Activated effector memory CD4-positive, alpha-beta T cell treated with anti-CD3 and anti-CD28 coated beads, Interleukin-2, amount 50 U/mL, for 16 hours (primary cell): Measurements from ENCODE around the gene CCNK.

Experiments used
- DNase-seq: peaks from one replicate; pipeline ENCODE4 v3.0.0-alpha.2; 2020

The CCNK gene

DNA sequence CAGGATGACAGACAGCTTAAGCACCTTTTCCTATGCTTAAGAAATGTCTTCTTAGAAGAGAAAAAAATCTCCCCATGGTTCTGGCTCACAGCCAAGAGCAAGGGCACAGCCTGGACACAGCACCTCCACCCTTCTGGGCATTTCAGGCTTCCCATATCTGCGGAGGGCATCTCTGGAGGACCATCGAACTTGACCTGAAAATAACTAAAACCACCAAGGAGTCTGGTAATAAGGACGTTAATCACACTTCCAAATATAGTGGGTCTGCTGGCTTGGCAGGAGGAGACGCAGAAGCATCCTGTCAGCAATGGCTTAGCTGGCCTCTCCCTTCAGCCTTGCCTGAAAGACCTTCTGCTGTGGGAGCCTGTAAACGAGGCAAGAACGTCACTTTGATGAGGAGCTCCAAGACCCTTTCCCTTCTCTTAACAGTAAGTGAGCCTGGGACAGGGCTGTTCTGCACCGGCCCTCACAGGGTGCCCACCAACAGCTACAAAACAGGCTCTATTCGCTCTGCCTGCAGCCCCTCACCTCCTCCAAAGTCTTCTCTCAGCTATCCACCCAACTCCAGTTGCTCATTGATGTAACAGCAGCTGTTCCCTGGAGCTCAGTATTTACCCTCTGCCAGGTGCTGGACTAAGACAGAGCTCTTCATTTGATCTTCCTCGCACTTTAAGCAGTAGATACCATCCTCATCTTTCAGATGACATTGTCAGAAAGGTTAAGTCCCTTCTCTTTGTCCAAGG is 13.7 kb upstream of the CCNK start:
- DNase-seq: no peak

DNA sequence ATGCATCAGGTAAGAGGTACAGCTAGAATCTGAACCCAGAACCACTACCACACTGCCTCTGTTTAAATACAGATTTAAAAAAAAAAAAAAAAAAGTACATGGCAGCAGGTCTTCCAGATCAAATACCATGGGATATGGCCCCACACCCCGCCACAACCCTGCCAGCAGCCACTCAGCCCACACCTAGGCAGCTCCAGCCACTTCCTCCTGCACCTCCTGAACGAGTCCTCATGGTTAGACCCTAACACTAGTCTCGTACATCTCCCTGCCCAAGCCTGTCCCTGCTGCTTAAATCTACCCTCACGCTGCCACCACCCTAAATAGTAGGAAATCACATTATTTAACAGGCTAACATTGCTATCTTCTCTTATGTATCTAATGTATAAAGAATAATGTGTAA is 13.1 kb upstream of the CCNK start:
- DNase-seq: no peak

DNA sequence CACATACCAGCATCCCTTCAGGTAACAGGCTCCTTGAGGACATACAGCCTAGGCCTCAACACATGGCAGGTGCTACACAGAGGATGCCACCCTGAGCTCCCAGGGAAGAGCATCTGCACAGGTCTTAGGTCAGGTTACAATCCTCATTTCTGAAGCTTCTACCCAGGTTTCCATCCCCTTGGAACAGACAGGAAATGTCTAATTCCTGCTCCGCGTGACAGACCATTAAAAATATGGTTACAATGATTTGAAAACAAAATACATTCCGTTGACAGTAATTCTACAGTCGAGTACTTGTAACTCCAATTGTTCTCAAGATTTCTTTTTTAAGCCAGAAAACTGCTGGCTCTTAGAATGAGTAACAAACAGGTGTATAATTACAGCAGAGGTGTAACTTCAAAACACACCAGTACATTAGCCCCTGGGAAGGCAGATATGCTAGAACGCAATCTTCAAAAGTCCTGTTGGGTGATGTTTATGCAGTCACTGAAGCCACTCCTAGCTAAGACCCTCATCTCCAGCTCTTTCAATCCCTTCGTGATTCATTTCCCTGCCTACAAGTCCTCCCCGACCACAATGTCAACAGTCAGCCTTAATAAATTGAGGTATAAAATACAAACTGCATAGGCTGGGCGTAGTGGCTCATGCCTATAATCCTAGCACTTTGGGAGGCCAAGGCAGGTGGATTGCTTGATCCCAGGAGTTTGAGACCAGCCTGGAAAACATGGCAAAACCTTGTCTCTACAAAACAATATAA is 12.2 kb upstream of the CCNK start:
- DNase-seq: no peak

DNA sequence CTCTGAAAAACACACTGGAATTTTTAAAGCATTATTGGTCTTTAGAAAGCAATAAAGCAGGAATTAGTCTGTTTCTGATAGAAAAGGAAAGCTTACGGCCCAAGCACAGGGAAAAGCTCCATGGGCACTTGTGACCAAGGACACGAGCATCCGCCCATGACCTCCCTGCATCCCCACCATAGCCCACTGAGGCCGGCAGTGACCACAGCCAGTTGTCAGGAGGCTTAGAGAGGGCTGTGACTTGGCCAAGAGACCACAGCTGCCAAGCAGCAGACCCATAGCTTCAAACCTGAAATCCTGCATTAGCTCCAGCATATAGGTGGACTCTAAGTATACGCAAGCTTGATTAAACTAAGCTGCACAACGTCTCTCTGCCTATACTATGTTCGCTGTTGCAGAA is 9.5 kb upstream of the CCNK start:
- DNase-seq: no peak

DNA sequence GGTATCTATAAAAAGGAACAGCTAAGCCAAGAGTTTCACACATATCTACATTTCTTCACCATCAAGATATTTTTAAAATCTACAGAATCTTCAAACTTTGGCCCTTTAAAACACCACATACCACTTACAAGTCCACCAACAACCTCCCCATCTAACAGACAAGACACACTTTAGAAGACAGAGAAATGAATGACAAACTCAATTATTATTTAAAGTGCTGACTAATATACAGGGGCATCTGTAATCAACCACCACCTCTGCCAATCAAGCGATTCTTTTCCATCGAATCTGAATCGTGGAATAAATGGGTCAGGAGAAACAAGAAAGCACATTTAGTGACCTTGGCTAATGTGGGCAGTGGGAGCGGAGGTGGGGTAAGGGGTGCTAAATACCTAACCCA is 8.3 kb upstream of the CCNK start:
- DNase-seq: no peak

DNA sequence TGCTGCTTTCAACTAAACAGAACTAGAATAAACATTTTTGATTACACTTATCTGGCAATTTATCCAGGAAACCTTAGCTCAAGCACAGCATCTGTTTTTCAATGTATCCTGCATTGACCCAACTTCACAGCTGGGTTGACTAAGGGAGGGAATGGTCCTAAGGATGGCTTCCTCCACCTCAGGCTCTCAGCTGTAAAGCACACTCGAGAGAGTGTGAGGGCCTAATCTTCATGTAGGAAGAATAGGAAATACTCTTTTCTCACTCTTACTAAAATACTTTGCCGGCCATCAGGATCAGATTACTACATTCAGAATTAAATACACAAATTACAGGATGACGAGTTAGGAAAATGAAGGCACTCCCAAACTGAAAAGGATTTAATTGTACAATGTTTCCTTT is 7.8 kb upstream of the CCNK start:
- no peak for DNase-seq

DNA sequence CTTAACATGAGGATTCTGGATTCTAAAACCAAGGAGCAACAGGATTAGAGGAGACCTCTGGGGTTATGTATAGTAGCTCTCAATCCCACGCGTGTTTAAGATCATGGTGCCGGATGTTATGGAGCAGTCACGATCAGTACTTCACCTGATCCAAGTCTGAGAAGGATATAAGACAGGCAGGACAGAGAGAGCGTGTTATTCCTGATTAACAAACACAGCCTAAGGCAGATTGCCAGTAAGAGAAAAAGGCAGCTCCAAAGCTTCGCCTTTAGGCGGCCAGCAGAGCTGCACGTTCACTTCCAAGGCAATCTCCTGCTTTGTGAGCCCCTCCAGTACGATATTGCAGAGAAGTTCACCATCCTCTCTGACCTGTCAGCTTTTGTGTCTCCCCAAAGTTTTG is 6.0 kb upstream of the CCNK start:
- DNase-seq: no peak

DNA sequence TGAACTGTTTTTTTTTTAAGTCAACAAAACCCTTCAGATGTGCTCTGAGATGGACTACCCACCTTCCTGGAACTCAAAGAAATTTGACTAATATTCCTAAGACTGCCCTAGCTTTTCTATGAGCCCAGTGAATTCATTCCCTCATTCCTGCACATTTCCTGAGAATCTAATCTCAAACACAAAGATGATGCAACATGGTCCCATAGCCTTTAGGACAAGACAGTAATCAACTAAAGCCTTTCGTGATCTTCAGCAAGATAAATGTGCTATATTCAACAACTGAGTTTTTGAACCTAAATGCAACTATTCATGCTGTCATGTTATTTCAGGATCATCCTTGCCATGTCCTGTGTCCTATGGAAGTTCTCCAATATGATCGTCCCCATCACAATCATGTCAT is 5.5 kb upstream of the CCNK start:
- DNase-seq: no peak

DNA sequence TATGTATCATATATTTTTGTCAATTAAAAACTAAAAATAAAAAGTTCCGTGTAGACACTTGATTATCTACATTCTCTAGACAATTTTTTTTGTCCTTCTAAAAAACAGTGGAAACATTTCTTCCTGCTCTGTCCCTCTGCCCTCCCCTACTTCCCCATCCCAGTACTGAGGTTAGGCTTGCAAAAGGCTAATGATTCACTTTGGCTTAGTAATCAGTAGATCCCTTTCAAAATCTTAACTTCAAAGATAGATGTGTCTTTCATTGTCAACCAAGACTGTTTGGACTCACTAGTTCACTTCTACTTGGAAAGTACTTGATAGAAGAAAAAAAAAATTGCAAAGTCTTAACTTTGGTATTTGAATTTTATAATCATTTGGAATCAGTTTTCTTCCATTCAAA is 4.3 kb upstream of the CCNK start:
- no peak for DNase-seq

DNA sequence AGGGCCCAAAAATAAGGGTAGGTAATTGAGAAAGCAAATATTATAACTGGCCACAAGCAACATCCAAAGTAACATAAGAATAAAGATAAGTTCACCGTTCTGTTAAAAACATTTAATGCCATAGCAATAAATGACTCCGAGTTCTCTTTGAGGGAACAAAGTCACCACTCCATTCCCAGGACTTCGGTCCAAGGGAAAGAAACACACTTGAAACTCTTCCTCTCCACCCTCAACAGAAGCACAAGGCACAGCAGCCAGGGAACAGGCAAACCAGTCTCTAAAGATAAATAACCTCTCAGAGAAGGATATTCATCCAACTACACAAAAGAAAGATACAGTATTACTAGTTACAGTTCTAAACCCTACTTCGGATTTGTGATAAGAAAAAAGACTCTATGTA is 3.1 kb upstream of the CCNK start:
- DNase-seq: no peak

DNA sequence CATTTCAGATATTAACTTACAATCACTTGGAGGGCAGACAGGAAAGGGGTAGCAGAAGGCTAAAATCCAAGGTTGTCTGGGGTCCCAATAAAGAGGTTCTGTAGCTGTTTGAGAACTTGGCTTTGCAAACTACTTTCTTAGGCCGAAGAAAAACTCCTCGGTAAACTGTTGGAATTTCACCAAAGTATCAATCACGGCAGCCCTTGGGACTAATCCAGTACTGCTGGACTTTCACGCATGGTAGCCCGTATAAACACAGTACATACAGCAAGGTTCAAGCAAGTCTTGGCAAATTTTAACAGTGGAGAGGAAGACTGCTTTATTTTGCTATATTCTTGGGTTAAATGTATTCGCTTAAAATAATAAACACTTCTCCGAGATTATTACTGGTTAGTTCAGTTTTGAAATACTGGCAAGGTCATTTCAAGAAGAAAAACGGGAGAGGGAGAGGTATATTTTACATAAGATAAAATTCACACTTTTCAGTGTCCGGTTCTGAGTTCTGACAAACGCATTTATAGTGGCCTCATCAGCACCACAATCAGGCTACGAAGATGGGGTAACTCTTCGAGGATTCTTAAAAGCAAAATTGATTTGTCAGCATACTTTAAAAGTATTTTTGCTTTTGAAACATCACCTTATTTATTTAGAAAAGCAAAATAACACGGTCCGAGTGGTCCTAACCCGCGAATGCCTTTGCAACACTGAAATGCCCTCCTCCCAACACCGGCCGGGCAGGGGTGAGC is 1.9 kb upstream of the CCNK start:
- DNase-seq: no peak

DNA sequence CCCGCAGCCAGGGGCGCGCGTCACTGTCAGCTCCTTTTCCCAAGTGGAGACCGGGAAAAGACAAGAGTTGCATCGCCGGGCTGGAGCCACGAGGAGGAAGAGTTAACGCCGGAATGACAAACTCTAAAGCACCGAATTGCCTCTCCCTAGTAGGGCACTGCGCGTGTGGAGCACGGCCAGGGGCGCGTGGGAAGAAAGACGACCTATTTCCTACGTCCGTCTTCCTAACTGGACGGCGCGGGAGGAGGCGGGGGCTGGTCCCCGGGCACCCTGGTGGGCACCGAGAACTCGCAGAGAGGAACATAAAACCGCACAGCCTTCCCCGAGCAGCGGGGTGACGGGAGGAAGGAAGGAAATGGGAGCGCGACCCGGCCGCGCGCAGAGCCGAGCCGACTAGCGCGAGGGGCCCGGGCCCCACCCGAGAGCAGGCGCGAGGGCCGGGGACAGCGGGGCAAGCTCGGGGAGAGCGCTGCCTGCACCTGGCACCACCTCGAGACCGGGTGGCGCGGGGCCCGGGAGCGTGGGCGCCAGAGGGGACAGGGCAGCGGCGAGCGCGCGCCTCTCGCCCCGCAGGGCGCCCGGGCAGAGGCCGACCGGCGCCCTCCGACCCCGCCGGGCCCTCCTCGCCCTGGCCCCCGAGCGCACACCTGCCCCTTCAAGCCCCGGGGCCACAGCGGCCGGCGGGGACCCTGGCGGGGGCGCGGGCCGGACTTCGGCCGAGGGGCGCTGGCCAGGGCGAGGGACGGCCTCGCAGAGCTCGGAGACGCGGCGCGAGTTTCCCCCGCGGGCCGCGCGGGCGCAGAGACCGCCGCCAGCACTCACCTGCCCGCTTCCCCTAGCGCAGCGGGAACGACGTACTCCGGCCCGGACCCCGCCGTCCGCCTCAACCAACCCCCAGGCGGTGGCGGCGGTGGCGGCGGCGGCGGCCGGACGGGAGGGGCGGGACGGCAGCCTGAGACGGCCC is 1.0 kb upstream of the CCNK start, which contains the start of gene SETD3:
Gene SETD3 (minus strand): TSS at position 954 of the 964 bp plus-strand sequence. CDS start 15,054 bp downstream, outside the sequence.
- DNase-seq: peak; percentile 76

DNA sequence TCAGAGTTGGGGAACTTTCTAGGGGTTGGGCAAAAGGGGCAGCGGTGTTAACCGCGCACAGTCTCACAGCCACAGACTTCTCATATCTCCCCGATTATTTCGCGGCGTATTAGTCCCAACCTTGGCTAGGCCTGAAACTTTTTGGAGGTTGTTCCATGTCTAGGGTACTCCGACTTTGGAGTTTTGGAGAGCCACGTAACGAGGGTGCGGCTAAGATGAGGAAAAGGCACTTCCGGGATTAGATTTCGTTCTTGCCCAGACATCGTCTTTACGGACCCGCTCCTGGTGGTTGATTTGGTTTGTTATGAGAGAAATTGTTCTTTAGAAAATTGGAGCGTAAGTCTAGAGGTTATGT is 513 bp downstream of the CCNK start:
- no peak for DNase-seq

DNA sequence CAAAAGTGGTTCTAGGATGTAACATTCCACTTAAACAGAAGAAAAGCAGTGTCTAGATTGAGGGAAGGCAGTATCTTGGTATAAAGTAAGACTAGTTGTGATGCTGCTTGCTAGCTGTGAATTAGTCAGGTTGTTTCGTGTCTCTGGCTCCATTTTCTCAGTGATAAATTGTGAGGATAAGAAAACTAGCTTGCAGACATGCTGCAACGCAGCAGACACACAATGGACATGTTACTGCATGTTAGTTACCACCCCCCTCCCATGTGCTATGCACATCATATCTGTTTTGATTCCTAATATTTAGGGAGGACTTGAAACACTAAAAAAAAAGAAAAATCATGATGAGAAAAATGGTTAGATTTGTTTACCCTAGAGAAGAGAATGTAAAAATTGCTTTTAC is 2.9 kb downstream of the CCNK start:
- DNase-seq: no peak

DNA sequence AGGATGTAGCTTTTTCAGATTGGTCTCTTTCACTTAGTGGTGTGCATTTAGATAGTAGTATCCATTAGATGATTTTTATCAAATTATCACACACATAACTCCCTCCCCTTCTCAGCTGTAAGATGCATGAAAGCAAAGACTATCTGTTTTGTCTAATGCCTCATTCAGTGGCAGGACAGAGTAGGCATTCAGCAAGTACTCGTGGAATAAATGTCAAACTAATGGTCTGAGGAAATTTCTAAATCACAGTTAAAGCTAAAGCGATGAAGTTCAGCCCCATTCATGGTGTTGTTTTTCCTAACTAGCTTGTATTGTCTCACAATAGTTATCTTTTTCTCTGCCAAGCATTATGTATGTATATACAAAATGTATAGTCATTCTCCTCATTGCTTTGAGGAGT is 16.1 kb downstream of the CCNK start:
- no peak for DNase-seq

DNA sequence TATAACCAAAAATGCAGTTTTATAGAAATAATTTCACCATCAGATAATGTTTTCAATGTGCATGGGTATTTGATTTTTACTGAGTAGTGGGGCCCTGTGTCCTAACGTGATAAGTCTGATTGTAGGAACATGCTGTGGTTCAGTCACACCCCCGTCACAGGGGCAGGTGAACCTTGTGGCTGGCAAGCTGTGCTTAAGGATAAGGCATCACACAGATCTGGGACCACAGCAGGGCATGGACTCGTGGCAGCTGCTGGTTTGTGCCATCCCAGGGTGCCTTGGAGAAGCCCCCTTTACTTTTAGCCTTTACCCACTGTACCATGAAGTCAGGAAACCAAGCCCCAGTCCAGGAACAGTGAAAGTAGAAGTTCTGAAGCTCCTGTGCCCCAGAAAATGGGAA is 16.7 kb downstream of the CCNK start:
- no peak for DNase-seq

DNA sequence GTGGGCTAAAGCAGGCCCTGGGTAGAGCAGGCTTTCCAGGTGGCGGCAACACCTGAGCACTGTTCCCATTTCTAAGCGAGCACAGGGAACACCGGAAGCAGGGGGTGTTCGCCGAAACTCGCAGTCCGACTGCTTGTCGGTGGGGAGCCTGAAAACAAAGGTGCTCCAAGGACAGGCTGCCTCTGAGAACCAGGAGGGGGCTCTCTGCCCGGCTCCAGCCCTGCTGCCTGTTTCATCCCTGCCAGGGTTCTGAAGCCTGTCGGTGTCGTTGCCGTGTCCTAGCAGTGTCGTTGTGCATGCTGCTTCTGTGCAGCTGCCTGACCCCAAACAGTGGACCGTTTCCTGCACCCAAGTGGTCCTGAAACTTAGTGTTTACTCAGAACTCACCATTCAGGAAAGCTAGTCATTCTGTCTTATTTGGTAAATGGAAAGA is 21.8 kb downstream of the CCNK start:
- no peak for DNase-seq

DNA sequence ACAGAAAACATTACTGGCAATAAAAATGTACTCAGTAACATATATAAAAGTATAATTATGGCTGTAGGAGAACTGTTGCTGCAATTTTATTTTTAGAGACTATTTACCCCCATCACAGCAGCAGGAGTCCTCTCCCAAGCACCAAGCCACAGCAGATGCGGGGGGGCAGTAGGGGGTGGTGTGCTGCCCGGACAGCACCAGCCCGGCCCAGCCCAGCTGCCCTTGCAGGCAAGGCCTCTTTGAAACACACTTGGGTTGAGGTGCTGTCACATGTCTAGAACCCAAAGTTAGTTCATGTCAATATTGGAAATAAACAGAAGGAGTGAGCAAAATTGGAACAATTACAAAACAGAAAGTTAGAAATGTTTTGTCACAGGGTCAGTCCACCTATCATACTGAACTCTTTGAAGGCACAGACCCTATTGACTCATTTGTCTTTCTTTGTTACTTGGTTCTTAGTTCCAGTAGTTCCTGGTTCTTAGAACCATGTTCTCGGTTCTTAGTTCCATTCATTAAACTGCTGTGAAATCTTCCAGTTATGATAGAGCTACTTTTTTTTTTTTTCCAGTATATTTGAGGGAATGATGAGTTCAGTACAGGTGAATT is 22.7 kb downstream of the CCNK start:
- no peak for DNase-seq

DNA sequence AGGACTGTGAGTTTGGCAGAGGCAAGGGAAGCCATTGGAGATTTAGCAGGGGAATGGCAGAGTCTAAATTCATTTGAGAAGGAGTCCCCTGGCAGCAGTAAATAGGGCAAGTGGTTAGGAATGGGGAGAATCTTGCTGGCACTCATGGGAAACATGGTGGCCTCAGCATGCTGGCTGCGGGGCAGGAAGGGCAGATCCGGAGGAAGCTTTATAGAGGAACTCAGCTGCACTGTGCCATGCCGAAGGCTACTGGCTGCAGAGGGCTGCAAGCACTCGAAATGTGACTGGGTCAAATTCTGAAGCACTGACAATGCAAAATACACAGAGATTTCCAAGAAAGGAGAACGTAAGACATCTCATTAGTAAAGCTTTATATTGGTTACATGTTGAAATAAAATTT is 23.9 kb downstream of the CCNK start:
- no peak for DNase-seq

DNA sequence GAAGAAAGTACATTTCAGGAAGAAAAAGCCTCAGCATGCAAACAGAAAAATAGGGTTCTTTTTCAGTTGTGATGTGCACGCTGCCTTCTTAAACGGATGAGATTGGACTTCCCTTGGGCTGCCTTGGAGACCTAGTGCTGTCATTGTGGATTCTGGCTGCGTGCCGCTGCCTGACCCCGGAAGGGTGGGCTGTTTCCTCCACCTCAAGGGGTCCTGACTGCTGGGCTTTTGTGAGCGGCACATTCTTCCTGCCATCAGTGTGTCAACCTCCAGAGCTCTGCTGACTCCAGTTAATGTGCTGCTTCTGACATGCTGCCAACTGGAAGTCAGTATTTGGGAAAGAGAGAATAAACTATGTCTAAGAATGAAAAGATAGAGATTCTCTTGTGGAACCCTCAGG is 25.1 kb downstream of the CCNK start:
- no peak for DNase-seq

DNA sequence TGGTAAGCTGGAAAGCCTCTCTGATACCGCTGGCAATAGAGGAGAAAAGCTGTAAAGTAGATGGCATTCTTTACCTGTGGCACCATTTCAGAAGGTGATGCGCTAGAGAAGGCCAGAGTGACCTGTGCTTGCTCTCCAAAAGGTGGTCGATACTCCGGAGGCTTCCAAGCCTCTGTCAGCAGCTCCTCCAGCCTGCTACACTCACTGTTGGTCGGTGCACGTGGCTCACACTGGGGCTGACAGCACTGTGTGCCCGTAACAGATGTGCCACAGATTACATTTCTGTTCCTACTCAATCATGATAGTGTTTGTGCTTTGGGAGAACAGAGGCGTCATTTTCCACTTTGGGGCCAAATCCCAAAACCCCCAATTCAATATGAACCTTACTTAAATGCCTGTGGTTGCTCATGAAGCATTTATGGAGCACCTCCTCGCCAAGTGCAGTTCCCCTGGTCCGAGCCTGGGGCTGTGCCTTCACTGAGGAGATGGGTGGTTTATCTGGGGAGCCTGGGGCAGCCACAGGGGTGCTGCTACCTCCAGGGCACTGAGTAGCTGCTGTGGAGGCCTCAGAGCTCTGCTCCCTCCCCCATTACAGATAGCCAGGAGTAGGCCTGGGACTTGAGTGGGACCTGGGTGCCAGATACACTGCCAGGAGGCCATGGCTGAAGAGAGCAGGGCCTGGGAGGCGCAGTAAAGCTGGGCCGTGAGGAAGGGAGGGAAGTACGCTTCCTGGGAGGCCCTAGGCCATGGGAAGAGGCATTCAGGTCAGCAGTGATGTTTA is 26.8 kb downstream of the CCNK start:
- no peak for DNase-seq
